HL-60 (cell line): ENCODE data around the gene ARHGEF6.

Experiments
- POLR2AphosphoS5 ChIP-seq: IDR thresholded peaks from 2 replicates; pipeline ENCODE4 v1.6.1; 2012; ENCODE audit warnings: low read depth
- SPI1 ChIP-seq: IDR thresholded peaks from 2 replicates; pipeline ENCODE4 v1.6.1; 2012; ENCODE audit warnings: low read depth, mild to moderate bottlenecking, borderline replicate concordance

- TF ChIP-seq SPI1 (no peak), POLR2AphosphoS5 (no peak)
These were observed 42.5 kb downstream of the ARHGEF6 start for GRCh38 chrX:136738049-136738729.
